HepG2 (cell line): Measurements from ENCODE around the gene PDK2. TPM values are rescaled to one million over a fixed set of nuclear protein-coding genes. Genes with fewer than 3 reads are reported as not detected.

Source experiments
- KLF13 ChIP-seq: sonication (generic); formaldehyde crosslinking; IDR thresholded peaks from 2 replicates; pipeline ENCODE4 v1.4.0; 2020; ENCODE audit warnings: mild to moderate bottlenecking, missing genetic modification reagents
- TCF7L2 ChIP-seq: IDR thresholded peaks from 2 replicates; pipeline ENCODE4 v1.6.1; 2011; ENCODE audit warnings: mild to moderate bottlenecking, low read depth, low read length, moderate library complexity
- ZNF562 ChIP-seq: sonication (generic); formaldehyde crosslinking; IDR thresholded peaks from 2 replicates; pipeline ENCODE4 v1.8.0; 2022; ENCODE audit warnings: missing genetic modification reagents, borderline replicate concordance
- ZNF772 ChIP-seq: sonication (generic); formaldehyde crosslinking; IDR thresholded peaks from 2 replicates; pipeline ENCODE4 v1.5.0; 2020; ENCODE audit warnings: mild to moderate bottlenecking, missing genetic modification reagents
- ZNF775 ChIP-seq: sonication (generic); formaldehyde crosslinking; IDR thresholded peaks from 2 replicates; pipeline ENCODE4 v1.4.0; 2020; ENCODE audit warnings: missing genetic modification reagents, mild to moderate bottlenecking, moderate library complexity, borderline replicate concordance
- ZSCAN5A ChIP-seq: sonication (generic); formaldehyde crosslinking; IDR thresholded peaks from 2 replicates; pipeline ENCODE4 v1.8.0; 2022; ENCODE audit warnings: mild to moderate bottlenecking, missing genetic modification reagents, borderline replicate concordance
- polyA plus RNA-seq, 8 experiments: library from polyadenylated mRNA; depleted of rRNA in 3 of 8; stranded (reverse) in 7 of 8; unstranded in 1 of 8; fragments of >200 nt; fragmentation: Illumina TruSeq in 4 of 8; extraction: Trizol in 4 of 8; gene quantifications; 2 replicates each; pipeline versions ENCODE4 v1.2.1 to v1.2.3, GENCODE V29; 2011 to 2016; ENCODE audit warnings: low read depth in 4 of 8, missing spikeins in 1 of 8, mixed read lengths in 1 of 8; ENCODE audit not compliant: insufficient read depth in 1 of 8
- total RNA-seq, 5 experiments: library from RNA; depleted of rRNA; stranded (reverse); fragments of >200 nt; fragmentation: Illumina TruSeq; extraction: Trizol; gene quantifications; 2 replicates each; pipeline ENCODE4 v1.2.3, GENCODE V29; 2016; ENCODE audit warnings: low read depth in 1 of 5
- TF ChIP-seq, protein P1 (sequence below), 2 experiments: fragments of 450-650 bp in 1 of 2; sonication (generic) in 1 of 2; formaldehyde crosslinking in 1 of 2; IDR thresholded peaks; 2 replicates each; pipeline versions ENCODE4 v1.6.1 to v1.8.0; 2016 to 2022; ENCODE audit warnings: antibody characterized with exemption in 1 of 2, mild to moderate bottlenecking in 1 of 2, missing genetic modification reagents in 1 of 2
- TF ChIP-seq, protein P2 (sequence below): sonication (generic); formaldehyde crosslinking; IDR thresholded peaks from 2 replicates; pipeline ENCODE4 v1.5.0; 2020; ENCODE audit warnings: missing genetic modification reagents
- TF ChIP-seq, protein P3 (sequence below): IDR thresholded peaks from 2 replicates; pipeline ENCODE4 v1.6.1; 2016; ENCODE audit warnings: low read depth, missing genetic modification reagents, missing compliant biosample characterization

PDK2 gene
- total and polyA plus RNA-seq, 2 of the 13 experiments (the other 11 are each of a cell fraction or from before 2014, with no cell fraction given): 18.5 to 59.7 TPM

GRCh38 chr17:50149417-50150353 lies 54.5 kb downstream of the PDK2 start (continued):
- TF ChIP-seq, protein P1, sequence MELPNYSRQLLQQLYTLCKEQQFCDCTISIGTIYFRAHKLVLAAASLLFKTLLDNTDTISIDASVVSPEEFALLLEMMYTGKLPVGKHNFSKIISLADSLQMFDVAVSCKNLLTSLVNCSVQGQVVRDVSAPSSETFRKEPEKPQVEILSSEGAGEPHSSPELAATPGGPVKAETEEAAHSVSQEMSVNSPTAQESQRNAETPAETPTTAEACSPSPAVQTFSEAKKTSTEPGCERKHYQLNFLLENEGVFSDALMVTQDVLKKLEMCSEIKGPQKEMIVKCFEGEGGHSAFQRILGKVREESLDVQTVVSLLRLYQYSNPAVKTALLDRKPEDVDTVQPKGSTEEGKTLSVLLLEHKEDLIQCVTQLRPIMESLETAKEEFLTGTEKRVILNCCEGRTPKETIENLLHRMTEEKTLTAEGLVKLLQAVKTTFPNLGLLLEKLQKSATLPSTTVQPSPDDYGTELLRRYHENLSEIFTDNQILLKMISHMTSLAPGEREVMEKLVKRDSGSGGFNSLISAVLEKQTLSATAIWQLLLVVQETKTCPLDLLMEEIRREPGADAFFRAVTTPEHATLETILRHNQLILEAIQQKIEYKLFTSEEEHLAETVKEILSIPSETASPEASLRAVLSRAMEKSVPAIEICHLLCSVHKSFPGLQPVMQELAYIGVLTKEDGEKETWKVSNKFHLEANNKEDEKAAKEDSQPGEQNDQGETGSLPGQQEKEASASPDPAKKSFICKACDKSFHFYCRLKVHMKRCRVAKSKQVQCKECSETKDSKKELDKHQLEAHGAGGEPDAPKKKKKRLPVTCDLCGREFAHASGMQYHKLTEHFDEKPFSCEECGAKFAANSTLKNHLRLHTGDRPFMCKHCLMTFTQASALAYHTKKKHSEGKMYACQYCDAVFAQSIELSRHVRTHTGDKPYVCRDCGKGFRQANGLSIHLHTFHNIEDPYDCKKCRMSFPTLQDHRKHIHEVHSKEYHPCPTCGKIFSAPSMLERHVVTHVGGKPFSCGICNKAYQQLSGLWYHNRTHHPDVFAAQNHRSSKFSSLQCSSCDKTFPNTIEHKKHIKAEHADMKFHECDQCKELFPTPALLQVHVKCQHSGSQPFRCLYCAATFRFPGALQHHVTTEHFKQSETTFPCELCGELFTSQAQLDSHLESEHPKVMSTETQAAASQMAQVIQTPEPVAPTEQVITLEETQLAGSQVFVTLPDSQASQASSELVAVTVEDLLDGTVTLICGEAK (IDR thresholded peaks at IDR 0.05): no peak
- TF ChIP-seq, protein P1 (CRISPR knock-in tag; IDR thresholded peaks at IDR 0.05): peak; percentile 41; the same call in 1 of the 2 replicates
- TF ChIP-seq ZSCAN5A (CRISPR knock-in tag) (no peak), ZNF772 (0 out of 2 replicates have a peak, but pooled peaks have one; percentile 29), TCF7L2 (no peak), KLF13 (CRISPR knock-in tag) (no peak), ZNF775 (CRISPR knock-in tag) (no peak), ZNF562 (CRISPR knock-in tag) (no peak)
- TF ChIP-seq, protein P2, sequence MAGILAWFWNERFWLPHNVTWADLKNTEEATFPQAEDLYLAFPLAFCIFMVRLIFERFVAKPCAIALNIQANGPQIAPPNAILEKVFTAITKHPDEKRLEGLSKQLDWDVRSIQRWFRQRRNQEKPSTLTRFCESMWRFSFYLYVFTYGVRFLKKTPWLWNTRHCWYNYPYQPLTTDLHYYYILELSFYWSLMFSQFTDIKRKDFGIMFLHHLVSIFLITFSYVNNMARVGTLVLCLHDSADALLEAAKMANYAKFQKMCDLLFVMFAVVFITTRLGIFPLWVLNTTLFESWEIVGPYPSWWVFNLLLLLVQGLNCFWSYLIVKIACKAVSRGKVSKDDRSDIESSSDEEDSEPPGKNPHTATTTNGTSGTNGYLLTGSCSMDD (CRISPR knock-in tag): no peak; the same call in 1 of the 2 replicates
- TF ChIP-seq, protein P3, sequence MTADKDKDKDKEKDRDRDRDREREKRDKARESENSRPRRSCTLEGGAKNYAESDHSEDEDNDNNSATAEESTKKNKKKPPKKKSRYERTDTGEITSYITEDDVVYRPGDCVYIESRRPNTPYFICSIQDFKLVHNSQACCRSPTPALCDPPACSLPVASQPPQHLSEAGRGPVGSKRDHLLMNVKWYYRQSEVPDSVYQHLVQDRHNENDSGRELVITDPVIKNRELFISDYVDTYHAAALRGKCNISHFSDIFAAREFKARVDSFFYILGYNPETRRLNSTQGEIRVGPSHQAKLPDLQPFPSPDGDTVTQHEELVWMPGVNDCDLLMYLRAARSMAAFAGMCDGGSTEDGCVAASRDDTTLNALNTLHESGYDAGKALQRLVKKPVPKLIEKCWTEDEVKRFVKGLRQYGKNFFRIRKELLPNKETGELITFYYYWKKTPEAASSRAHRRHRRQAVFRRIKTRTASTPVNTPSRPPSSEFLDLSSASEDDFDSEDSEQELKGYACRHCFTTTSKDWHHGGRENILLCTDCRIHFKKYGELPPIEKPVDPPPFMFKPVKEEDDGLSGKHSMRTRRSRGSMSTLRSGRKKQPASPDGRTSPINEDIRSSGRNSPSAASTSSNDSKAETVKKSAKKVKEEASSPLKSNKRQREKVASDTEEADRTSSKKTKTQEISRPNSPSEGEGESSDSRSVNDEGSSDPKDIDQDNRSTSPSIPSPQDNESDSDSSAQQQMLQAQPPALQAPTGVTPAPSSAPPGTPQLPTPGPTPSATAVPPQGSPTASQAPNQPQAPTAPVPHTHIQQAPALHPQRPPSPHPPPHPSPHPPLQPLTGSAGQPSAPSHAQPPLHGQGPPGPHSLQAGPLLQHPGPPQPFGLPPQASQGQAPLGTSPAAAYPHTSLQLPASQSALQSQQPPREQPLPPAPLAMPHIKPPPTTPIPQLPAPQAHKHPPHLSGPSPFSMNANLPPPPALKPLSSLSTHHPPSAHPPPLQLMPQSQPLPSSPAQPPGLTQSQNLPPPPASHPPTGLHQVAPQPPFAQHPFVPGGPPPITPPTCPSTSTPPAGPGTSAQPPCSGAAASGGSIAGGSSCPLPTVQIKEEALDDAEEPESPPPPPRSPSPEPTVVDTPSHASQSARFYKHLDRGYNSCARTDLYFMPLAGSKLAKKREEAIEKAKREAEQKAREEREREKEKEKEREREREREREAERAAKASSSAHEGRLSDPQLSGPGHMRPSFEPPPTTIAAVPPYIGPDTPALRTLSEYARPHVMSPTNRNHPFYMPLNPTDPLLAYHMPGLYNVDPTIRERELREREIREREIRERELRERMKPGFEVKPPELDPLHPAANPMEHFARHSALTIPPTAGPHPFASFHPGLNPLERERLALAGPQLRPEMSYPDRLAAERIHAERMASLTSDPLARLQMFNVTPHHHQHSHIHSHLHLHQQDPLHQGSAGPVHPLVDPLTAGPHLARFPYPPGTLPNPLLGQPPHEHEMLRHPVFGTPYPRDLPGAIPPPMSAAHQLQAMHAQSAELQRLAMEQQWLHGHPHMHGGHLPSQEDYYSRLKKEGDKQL (CRISPR knock-in tag): no peak
